ENCODE results near the gene CCM2L. TPM values are rescaled to one million over a fixed set of nuclear protein-coding genes. Genes with fewer than 3 reads are reported as not detected.

Gene CCM2L
- total and polyA plus RNA-seq, 2 of the 8 experiments (the other 6 are each of a cell fraction or from before 2014, with no cell fraction given): 5.5 to 15.8 TPM

- ChIA-PET POLR2A (ENCODE audit: partially characterized antibody) (interaction anchor here (1.5 to 3.3 kb wide), 2 partner anchors 15 to 18 kb away, joined by 4 to 8 read pairs; no protein-coding TSS in a partner anchor), CTCF (ENCODE audit: partially characterized antibody) (interaction anchor here (0.9 to 1.8 kb wide), 8 partner anchors 15 to 157 kb away, joined by 3 to 6 read pairs (median 4); partner anchors contain the start of gene PDRG1)
- no peak overlapping the region for H3K23ac ChIP-seq (ENCODE audit: insufficient read length)
- TF ChIP-seq CTBP2 (IDR thresholded peaks at IDR 0.05; ENCODE audit: borderline replicate concordance, insufficient read depth, insufficient read length, low read length) (no peak), CREB1 (IDR thresholded peaks at IDR 0.05) (no peak), ASH2L (IDR thresholded peaks at IDR 0.05; ENCODE audit: low read length) (no peak), SAP30 (IDR thresholded peaks at IDR 0.05; ENCODE audit: insufficient read depth, insufficient replicate concordance, low read length) (no peak), BCL11A (IDR thresholded peaks at IDR 0.05; ENCODE audit: low read depth in 2 of 2, low read length in 2 of 2) (no peak), POLR2A (IDR thresholded peaks at IDR 0.05; ENCODE audit: control extremely low read depth in 1 of 2, low read depth in 2 of 2, low read length in 2 of 2) (no peak), TEAD4 (IDR thresholded peaks at IDR 0.05; ENCODE audit: low read depth, low read length) (no peak), SUZ12 (IDR thresholded peaks at IDR 0.05; ENCODE audit: low read length) (no peak), SP1 (IDR thresholded peaks at IDR 0.05; ENCODE audit: low read depth, low read length) (no peak), GABPA (IDR thresholded peaks at IDR 0.05; ENCODE audit: borderline replicate concordance, insufficient read depth, low read length) (no peak), SIX5 (IDR thresholded peaks at IDR 0.05; ENCODE audit: low read depth, low read length) (no peak)
- TF ChIP-seq, protein P1, sequence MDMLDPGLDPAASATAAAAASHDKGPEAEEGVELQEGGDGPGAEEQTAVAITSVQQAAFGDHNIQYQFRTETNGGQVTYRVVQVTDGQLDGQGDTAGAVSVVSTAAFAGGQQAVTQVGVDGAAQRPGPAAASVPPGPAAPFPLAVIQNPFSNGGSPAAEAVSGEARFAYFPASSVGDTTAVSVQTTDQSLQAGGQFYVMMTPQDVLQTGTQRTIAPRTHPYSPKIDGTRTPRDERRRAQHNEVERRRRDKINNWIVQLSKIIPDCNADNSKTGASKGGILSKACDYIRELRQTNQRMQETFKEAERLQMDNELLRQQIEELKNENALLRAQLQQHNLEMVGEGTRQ (IDR thresholded peaks at IDR 0.05; ENCODE audit: low read length): no peak
Measured at GRCh38 chr20:31990641-31991338, 19.4 kb upstream of the CCM2L start.

More at GRCh38 chr20:31990641-31991338, 19.4 kb upstream of the CCM2L start:
- 93% methylated on average over 6 of the region's 6 CpGs; no CpG with 5 or more reads in 1 of the 2 experiments for WGBS, 2 experiments (ENCODE audit: extremely low coverage in 1 of 2, insufficient coverage in 1 of 2, insufficient read length in 1 of 2, insufficient replicate concordance in 2 of 2, low coverage in 1 of 2, low lambda C conversion rate in 2 of 2, missing lambda C conversion rate in 1 of 2)
- Histone ChIP-seq H3K56ac (replicated peaks; ENCODE audit: insufficient read length, low read depth, low read length) (no peak overlapping the region), H2BK12ac (ENCODE audit: low read depth, low read length) (no peak overlapping the region), H3K4me1 (replicated peaks in 1 of 4; ENCODE audit: control insufficient read depth in 3 of 4, insufficient read depth in 4 of 4, low read length in 3 of 4) (peaks cover 0 to 13% (median 8%) of the 10 kb centered on the region in 4 experiments; a peak in 4 of 7 replicates), H2AK5ac (ENCODE audit: low read depth, low read length) (no peak overlapping the region), H3K79me1 (ENCODE audit: low read depth, low read length) (no peaks in the 10 kb centered on the region), H3K79me2 (ENCODE audit: control insufficient read depth in 1 of 2, insufficient read depth in 2 of 2, low read length in 2 of 2) (no peaks in the 10 kb centered on the region), H2BK15ac (ENCODE audit: low read length) (no peak overlapping the region), H3K4me3 (ENCODE audit: extremely low read depth in 1 of 4, insufficient read depth in 2 of 4, low read depth in 3 of 4, low read length in 4 of 4) (no peak overlapping the region), H2BK120ac (replicated peaks; ENCODE audit: low read depth, low read length) (no peak overlapping the region), H2AFZ (ENCODE audit: low read length) (no peak overlapping the region), H3K14ac (ENCODE audit: insufficient read length) (no peak overlapping the region), H3K27me3 (replicated peaks in 1 of 4; ENCODE audit: control insufficient read depth in 3 of 4, extremely low read depth in 1 of 4, insufficient read depth in 3 of 4, low read length in 3 of 4) (peaks cover 2 to 34% (median 27%) of the 10 kb centered on the region in 4 experiments), H3K18ac (ENCODE audit: extremely low read depth, low read length) (no peak overlapping the region), H3K36me3 (ENCODE audit: control insufficient read depth in 2 of 4, insufficient read depth in 4 of 4, low read length in 3 of 4) (no peaks in the 10 kb centered on the region), H3K4me2 (ENCODE audit: insufficient read depth in 1 of 2, low read depth in 2 of 2, low read length in 2 of 2) (no peak overlapping the region), H3K4ac (replicated peaks; ENCODE audit: insufficient read length, low read depth, low read length) (no peak overlapping the region), H4K8ac (ENCODE audit: extremely low read depth, insufficient read depth, low read length) (no peak overlapping the region), H4K91ac (replicated peaks; ENCODE audit: insufficient read length, low read length) (no peak overlapping the region), H3K9ac (replicated peaks in 1 of 4; ENCODE audit: extremely low read depth in 1 of 4, low read depth in 3 of 4, low read length in 3 of 4) (peak overlapping the region in 2 of 4 experiments; percentile 13 to 17; a peak in 3 of 7 replicates), H2BK20ac (ENCODE audit: low read length) (no peak overlapping the region), H4K20me1 (replicated peaks in 1 of 2; ENCODE audit: control insufficient read depth in 1 of 2, insufficient read depth in 2 of 2, low read length in 2 of 2) (peaks cover 0 to 3% of the 10 kb centered on the region in 2 experiments), H3K23me2 (ENCODE audit: low read depth, low read length) (peaks cover 7% of the 10 kb centered on the region; the same call in 1 of the 2 replicates), H3K27ac (ENCODE audit: low read depth, low read length) (no peak overlapping the region), H4K5ac (ENCODE audit: insufficient read length, low read depth, low read length) (no peak overlapping the region), H2BK5ac (ENCODE audit: low read depth, low read length) (no peak overlapping the region), H3K9me3 (ENCODE audit: insufficient read depth in 2 of 2, low read depth in 1 of 2, low read length in 1 of 2) (no peaks in the 10 kb centered on the region)
- FAIRE-seq (no peak), DNase-seq (ENCODE audit: low read depth in 1 of 2, low spot score in 2 of 2) (no peak)
